GM23338 (cell line): ENCODE results near the gene CTXN1.

Experiments used
- CREB1 ChIP-seq: fragments of 250-450 bp; sonication (Bioruptor Pico); IDR thresholded peaks from 2 replicates; pipeline ENCODE4 v1.5.0; 2020; ENCODE audit warnings: low read depth, mild to moderate bottlenecking, moderate library complexity
- TF ChIP-seq, protein P1 (sequence below), 2 experiments: fragments of 200-600 bp in 1 of 2; sonication (generic) in 1 of 2; conservative IDR thresholded peaks; 2 replicates each; pipeline versions ENCODE4 v1.5.1 to v1.6.1; 2016 to 2017; ENCODE audit warnings: antibody characterized with exemption in 2 of 2, low read depth in 2 of 2, mild to moderate bottlenecking in 2 of 2, moderate library complexity in 1 of 2
- TF ChIP-seq, protein P2 (sequence below): IDR thresholded peaks from one replicate; pipeline ENCODE4 v1.6.1; 2018; ENCODE audit warnings: antibody characterized with exemption; ENCODE audit not compliant: unreplicated experiment

DNA sequence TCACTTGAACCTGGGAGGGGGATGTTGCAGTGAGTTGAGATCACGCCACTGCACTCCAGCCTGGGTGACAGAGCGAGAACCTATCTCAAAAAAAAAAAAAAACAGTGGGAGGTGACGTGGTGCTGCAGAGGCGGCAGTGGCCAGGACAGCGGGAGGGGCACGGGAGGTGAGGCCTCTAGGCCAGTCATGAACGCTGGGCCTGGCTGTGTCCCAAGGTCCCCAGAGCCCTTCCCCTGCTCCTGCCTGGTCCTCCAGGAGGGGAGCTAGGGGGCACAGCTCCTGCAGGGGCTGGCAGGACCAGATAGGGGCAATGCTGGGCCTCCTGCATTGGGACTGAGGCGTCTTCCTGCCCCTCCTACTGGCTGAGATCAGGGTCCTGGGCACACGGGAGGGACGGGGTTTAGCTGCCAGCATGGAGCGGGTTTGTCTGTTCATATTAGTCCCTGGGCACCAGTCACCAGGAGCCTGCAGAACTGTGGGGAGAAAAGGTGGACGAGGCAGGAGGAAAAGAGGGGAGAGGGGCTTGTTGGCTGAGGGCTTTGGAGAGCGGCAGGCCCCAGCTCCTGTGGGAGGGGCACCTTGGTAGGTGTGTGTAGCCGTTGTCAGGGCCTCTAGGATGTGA is 17.7 kb downstream of the CTXN1 start:
- TF ChIP-seq, protein P1, sequence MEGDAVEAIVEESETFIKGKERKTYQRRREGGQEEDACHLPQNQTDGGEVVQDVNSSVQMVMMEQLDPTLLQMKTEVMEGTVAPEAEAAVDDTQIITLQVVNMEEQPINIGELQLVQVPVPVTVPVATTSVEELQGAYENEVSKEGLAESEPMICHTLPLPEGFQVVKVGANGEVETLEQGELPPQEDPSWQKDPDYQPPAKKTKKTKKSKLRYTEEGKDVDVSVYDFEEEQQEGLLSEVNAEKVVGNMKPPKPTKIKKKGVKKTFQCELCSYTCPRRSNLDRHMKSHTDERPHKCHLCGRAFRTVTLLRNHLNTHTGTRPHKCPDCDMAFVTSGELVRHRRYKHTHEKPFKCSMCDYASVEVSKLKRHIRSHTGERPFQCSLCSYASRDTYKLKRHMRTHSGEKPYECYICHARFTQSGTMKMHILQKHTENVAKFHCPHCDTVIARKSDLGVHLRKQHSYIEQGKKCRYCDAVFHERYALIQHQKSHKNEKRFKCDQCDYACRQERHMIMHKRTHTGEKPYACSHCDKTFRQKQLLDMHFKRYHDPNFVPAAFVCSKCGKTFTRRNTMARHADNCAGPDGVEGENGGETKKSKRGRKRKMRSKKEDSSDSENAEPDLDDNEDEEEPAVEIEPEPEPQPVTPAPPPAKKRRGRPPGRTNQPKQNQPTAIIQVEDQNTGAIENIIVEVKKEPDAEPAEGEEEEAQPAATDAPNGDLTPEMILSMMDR (conservative IDR thresholded peaks at IDR 0.05; ENCODE audit: low read depth in 2 of 2) = no peak
- TF ChIP-seq CREB1 = no peak
- TF ChIP-seq, protein P2, sequence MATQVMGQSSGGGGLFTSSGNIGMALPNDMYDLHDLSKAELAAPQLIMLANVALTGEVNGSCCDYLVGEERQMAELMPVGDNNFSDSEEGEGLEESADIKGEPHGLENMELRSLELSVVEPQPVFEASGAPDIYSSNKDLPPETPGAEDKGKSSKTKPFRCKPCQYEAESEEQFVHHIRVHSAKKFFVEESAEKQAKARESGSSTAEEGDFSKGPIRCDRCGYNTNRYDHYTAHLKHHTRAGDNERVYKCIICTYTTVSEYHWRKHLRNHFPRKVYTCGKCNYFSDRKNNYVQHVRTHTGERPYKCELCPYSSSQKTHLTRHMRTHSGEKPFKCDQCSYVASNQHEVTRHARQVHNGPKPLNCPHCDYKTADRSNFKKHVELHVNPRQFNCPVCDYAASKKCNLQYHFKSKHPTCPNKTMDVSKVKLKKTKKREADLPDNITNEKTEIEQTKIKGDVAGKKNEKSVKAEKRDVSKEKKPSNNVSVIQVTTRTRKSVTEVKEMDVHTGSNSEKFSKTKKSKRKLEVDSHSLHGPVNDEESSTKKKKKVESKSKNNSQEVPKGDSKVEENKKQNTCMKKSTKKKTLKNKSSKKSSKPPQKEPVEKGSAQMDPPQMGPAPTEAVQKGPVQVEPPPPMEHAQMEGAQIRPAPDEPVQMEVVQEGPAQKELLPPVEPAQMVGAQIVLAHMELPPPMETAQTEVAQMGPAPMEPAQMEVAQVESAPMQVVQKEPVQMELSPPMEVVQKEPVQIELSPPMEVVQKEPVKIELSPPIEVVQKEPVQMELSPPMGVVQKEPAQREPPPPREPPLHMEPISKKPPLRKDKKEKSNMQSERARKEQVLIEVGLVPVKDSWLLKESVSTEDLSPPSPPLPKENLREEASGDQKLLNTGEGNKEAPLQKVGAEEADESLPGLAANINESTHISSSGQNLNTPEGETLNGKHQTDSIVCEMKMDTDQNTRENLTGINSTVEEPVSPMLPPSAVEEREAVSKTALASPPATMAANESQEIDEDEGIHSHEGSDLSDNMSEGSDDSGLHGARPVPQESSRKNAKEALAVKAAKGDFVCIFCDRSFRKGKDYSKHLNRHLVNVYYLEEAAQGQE = no peak
